ENCODE results near the gene KYNU. TPM values are rescaled to one million over a fixed set of nuclear protein-coding genes. Genes with fewer than 3 reads are reported as not detected.

Gene KYNU
- total and polyA plus RNA-seq, 8 donors = 0.12 to 2.6 (median 0.53) TPM

GRCh38 chr2:142994665-142995064, 117.2 kb downstream of the KYNU start:
- WGBS, 2 donors = 65 to 70% methylated on average over 2 of the region's 2 CpGs
- DNase-seq (no peak), FAIRE-seq (no peak), ATAC-seq (no peak)
- intact Hi-C loops (cut with DNase I) = no loop called here
- Histone ChIP-seq H3K36me3 (no peaks in the 10 kb centered on the region), H3K27ac (no peak overlapping the region), H3K9me3 (no peaks in the 10 kb centered on the region), H3K4me1 (no peaks in the 10 kb centered on the region), H3K27me3 (no peaks in the 10 kb centered on the region), H3K4me3 (no peak overlapping the region)
- no peak for TF ChIP-seq CTCF (IDR thresholded peaks at IDR 0.05)

GRCh38 chr2:142997231-142997630, 119.8 kb downstream of the KYNU start:
- DNase-seq (no peak), FAIRE-seq (no peak), ATAC-seq (no peak)
- Histone ChIP-seq H3K9me3 (no peaks in the 10 kb centered on the region), H3K27ac (no peak overlapping the region), H3K27me3 (no peaks in the 10 kb centered on the region), H3K36me3 (no peaks in the 10 kb centered on the region), H3K4me3 (no peak overlapping the region), H3K4me1 (no peaks in the 10 kb centered on the region)
- intact Hi-C loops (cut with DNase I) = no loop called here
- TF ChIP-seq CTCF (IDR thresholded peaks at IDR 0.05) = no peak
- 69 to 73% methylated on average over 1 of the region's 1 CpG for WGBS, 2 donors

- no peaks in the 10 kb centered on the region for H3K27me3 ChIP-seq
- no peak overlapping the region for H3K27ac ChIP-seq
- no peaks in the 10 kb centered on the region for H3K4me1 ChIP-seq
- DNase-seq (no peak), ATAC-seq (no peak), FAIRE-seq (no peak)
- intact Hi-C loops (cut with DNase I) = no loop called here
- no peaks in the 10 kb centered on the region for H3K36me3 ChIP-seq
- TF ChIP-seq CTCF (IDR thresholded peaks at IDR 0.05) = no peak
- H3K9me3 ChIP-seq = no peaks in the 10 kb centered on the region
- H3K4me3 ChIP-seq = no peak overlapping the region
- 81% methylated on average over 2 of the region's 2 CpGs for whole genome bisulfite sequencing, 2 donors
Observed at GRCh38 chr2:143000599-143000998, 123.1 kb downstream of the KYNU start.

GRCh38 chr2:143001501-143001900, 124.0 kb downstream of the KYNU start:
- Histone ChIP-seq H3K4me3 (no peak overlapping the region), H3K27ac (no peak overlapping the region), H3K36me3 (no peaks in the 10 kb centered on the region), H3K4me1 (no peaks in the 10 kb centered on the region), H3K27me3 (no peaks in the 10 kb centered on the region), H3K9me3 (no peaks in the 10 kb centered on the region)
- FAIRE-seq = no peak
- intact Hi-C loops (cut with DNase I) = no loop called here
- no peak for DNase-seq
- 60 to 79% methylated on average over 1 of the region's 1 CpG for WGBS, 2 donors
- TF ChIP-seq CTCF (IDR thresholded peaks at IDR 0.05) = no peak
- no peak for ATAC-seq

GRCh38 chr2:143015656-143016055, 138.2 kb downstream of the KYNU start:
- WGBS, 2 donors = 37 to 54% methylated on average over 4 of the region's 4 CpGs
- FAIRE-seq = no peak

More at GRCh38 chr2:143015656-143016055, 138.2 kb downstream of the KYNU start:
- Histone ChIP-seq H3K4me1 (no peaks in the 10 kb centered on the region), H3K36me3 (no peaks in the 10 kb centered on the region), H3K9me3 (no peaks in the 10 kb centered on the region), H3K27ac (no peak overlapping the region), H3K27me3 (no peaks in the 10 kb centered on the region), H3K4me3 (no peak overlapping the region)
- ATAC-seq (no peak), DNase-seq (no peak)
- intact Hi-C loops (cut with DNase I) = no loop called here
- TF ChIP-seq CTCF (IDR thresholded peaks at IDR 0.05) = no peak
